ENCODE data around the gene TCHP.

DNA sequence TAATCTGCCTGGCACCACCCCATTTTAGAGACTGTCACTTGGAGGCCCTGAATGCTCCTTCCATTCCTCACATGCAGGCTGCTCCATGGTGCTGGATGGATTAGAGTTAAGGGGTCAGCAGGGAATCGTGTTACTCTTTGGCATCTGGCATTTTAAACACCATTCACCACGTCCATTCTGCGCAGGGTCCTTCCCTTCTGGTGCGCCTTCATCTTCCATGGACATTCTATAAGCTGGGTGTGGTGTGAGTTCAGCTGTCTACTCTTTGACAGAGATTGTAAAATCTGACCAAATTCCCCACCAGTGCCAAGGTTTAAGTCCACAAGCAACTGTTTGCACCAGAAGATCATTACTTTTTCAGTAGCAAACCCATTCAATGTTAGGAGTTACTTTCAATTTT, 48.3 kb downstream of the TCHP start:
- TF ChIP-seq, protein P1, sequence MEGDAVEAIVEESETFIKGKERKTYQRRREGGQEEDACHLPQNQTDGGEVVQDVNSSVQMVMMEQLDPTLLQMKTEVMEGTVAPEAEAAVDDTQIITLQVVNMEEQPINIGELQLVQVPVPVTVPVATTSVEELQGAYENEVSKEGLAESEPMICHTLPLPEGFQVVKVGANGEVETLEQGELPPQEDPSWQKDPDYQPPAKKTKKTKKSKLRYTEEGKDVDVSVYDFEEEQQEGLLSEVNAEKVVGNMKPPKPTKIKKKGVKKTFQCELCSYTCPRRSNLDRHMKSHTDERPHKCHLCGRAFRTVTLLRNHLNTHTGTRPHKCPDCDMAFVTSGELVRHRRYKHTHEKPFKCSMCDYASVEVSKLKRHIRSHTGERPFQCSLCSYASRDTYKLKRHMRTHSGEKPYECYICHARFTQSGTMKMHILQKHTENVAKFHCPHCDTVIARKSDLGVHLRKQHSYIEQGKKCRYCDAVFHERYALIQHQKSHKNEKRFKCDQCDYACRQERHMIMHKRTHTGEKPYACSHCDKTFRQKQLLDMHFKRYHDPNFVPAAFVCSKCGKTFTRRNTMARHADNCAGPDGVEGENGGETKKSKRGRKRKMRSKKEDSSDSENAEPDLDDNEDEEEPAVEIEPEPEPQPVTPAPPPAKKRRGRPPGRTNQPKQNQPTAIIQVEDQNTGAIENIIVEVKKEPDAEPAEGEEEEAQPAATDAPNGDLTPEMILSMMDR (IDR thresholded peaks at IDR 0.05) = no peak
- no peak for TF ChIP-seq POLR2A (IDR thresholded peaks at IDR 0.05)
